NCI-H146 (cell line): ENCODE results near the gene INCENP.
"Not testable (repeated sequence)": the region's sequence is repeated elsewhere in the genome, so short reads cannot be mapped to it uniquely, and the experiment has no call there.

ENCODE experiments used
- DNase-seq: peaks from one replicate; lab custom pipeline; 2025; lab: John Stamatoyannopoulos, UW

Gene INCENP

GRCh38 chr11:62123669-62124185 lies at the start of gene INCENP:
INCENP (plus strand) TSS chr11:62124011; CDS start chr11:62128162, 4,151 bp downstream.
- DNase-seq, result peak; percentile 99

- DNase-seq, result no peak
These were observed 48.4 kb upstream of the INCENP start for GRCh38 chr11:62075438-62075837.

- DNase-seq, result no peak
These were observed 46.7 kb upstream of the INCENP start for GRCh38 chr11:62077132-62077531.

- peak; percentile 60 for DNase-seq
These were observed 42.2 kb upstream of the INCENP start for GRCh38 chr11:62081378-62082291.

- no peak for DNase-seq
These were observed 41.5 kb upstream of the INCENP start for GRCh38 chr11:62082292-62082657.

GRCh38 chr11:62084801-62085200 lies 39.0 kb upstream of the INCENP start:
- DNase-seq, result not testable (repeated sequence)

- no peak for DNase-seq
These were observed 36.1 kb upstream of the INCENP start for GRCh38 chr11:62087694-62088093.

GRCh38 chr11:62088331-62088933 lies 35.4 kb upstream of the INCENP start:
- no peak for DNase-seq

GRCh38 chr11:62103141-62103540 lies 20.7 kb upstream of the INCENP start:
- no peak for DNase-seq

GRCh38 chr11:62103986-62104385 lies 19.8 kb upstream of the INCENP start:
- DNase-seq, result no peak

GRCh38 chr11:62104816-62105653 lies 18.8 kb upstream of the INCENP start:
- no peak for DNase-seq

- DNase-seq, result no peak
These were observed 18.1 kb upstream of the INCENP start for GRCh38 chr11:62105667-62106191.

GRCh38 chr11:62108017-62108750 lies 15.6 kb upstream of the INCENP start:
- peak; percentile 69 for DNase-seq

- DNase-seq, result no peak
These were observed 14.8 kb upstream of the INCENP start for GRCh38 chr11:62108971-62109404.

GRCh38 chr11:62115085-62115694 lies 8.6 kb upstream of the INCENP start:
- DNase-seq, result no peak

GRCh38 chr11:62116451-62116850 lies 7.4 kb upstream of the INCENP start:
- no peak for DNase-seq

- DNase-seq, result no peak
These were observed 4.2 kb upstream of the INCENP start for GRCh38 chr11:62119569-62119968.

GRCh38 chr11:62120001-62120400 lies 3.8 kb upstream of the INCENP start:
- DNase-seq, result no peak

- no peak for DNase-seq
These were observed 3.4 kb upstream of the INCENP start for GRCh38 chr11:62120431-62120830.

GRCh38 chr11:62122076-62122475 lies 1.7 kb upstream of the INCENP start:
- no peak for DNase-seq
